Heart left ventricle (tissue), 13 donors: ENCODE measurements around the gene ITPR2.

Experiments
- POLR2A ChIP-seq, 2 donors: fragments of 450-650 bp; IDR thresholded peaks; one replicate each; pipeline ENCODE4 v1.6.1; 2017; ENCODE audit warnings: antibody characterized with exemption in 2 of 2, mild to moderate bottlenecking in 2 of 2, moderate library complexity in 2 of 2
- TF ChIP-seq, protein P1 (sequence below), 12 donors: fragments of 200-600 bp; sonication (generic) in 4 of 12; IDR thresholded peaks; one replicate each; pipeline versions ENCODE4 v1.5.0 to v1.8.0; 2018 to 2022; ENCODE audit warnings: antibody characterized with exemption in 12 of 12, mild to moderate bottlenecking in 5 of 12
- donor health status: ischemic (EF 13 %, LVEDD 7.1; RV severe dilation, severe dysfunction).
- donor health status: DM: no; HTN: yes; CAD: no.
- donor health status: DM: no; HTN: no; CAD: no.
- donor health status: ischemic (EF 25% LVEDD 6.9; RV normal size, moderate dysfunction).
- donor health status: ischemic (EF 25% LVEDD 5.7; RV mildly dilated, moderate dysfunction).
- donor health status: ischemic (EF 35%, LVEDD 5.7; RV mildly dilated, moderate dysfunction).
- donor health status: nonischemic (EF 11% LVEDD 7.7; RV severe dilation, severe dysfunction).
- donor health status: DM: yes; HTN: yes; CAD: no.
- donor health status: PGD.
- donor health status: ischemic (EF 29% LVEDD 5.4; RV normal size, mild dysfunction).
- donor health status: nonischemic (EF 23%, LVEDD 6.1; RV moderate dilation, normal function).

DNA sequence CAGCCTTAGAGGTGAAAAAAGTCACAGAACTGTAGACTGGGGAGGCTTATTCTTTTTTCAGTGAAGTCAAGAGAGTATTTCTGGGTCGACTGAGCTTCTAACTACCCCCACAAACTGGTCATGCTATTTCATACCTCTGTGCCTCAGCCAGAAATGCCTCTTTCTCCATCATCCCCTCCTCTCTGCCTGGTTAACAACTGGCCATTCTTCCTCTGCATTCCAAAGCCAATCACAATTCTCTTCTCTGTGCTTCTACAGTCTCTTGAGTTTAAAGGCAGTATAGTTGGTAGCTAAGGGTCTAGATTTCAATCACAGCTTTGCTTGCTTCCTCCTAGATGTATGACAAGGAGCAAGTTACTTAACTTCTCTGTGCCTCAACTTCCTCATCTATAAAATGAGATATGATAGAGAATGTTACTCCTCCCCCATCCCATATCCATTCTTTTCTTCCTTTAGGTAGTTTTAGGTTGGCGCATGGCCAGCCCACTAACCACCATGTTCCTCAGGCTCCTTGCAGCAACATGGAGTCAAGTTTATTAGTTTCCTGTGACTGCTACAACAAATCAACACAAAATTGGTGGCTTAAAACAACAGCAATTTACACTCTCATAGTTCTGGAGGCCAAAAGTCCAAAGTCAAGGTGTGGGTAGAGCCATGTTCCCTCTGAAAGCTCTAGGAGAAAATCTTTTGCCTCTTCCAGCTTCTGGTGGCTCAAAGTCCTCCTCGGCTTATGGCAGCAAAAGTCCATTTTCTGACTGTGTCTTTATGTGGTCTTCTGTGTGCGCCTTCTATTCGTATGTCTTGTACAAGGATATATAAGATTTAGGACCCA lies 62.5 kb downstream of the ITPR2 start:
- TF ChIP-seq, protein P1, sequence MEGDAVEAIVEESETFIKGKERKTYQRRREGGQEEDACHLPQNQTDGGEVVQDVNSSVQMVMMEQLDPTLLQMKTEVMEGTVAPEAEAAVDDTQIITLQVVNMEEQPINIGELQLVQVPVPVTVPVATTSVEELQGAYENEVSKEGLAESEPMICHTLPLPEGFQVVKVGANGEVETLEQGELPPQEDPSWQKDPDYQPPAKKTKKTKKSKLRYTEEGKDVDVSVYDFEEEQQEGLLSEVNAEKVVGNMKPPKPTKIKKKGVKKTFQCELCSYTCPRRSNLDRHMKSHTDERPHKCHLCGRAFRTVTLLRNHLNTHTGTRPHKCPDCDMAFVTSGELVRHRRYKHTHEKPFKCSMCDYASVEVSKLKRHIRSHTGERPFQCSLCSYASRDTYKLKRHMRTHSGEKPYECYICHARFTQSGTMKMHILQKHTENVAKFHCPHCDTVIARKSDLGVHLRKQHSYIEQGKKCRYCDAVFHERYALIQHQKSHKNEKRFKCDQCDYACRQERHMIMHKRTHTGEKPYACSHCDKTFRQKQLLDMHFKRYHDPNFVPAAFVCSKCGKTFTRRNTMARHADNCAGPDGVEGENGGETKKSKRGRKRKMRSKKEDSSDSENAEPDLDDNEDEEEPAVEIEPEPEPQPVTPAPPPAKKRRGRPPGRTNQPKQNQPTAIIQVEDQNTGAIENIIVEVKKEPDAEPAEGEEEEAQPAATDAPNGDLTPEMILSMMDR (IDR thresholded peaks at IDR 0.05), result no peak
- no peak for TF ChIP-seq POLR2A (IDR thresholded peaks at IDR 0.05)
